HG02943 (cell line): ENCODE results near the gene PLK1.
"Not testable (repeated sequence)": the region's sequence is repeated elsewhere in the genome, so short reads cannot be mapped to it uniquely, and the experiment has no call there.

Experiments
- ATAC-seq: cut with Tn5 transposase; IDR thresholded peaks from one replicate; pipeline ENCODE4 v1.9.1; 2021; ENCODE audit warnings: mild to moderate bottlenecking, low read depth, moderate library complexity; ENCODE audit not compliant: unreplicated experiment

Gene PLK1

GRCh38 chr16:23678430-23679273, at the start of gene PLK1:
Gene PLK1, plus strand, starts transcription at chr16:23678889. Its CDS starts 44 bp downstream, at chr16:23678933.
- peak; percentile 74 for ATAC-seq

- ATAC-seq: no peak
Measured at GRCh38 chr16:23629516-23629915, 49.2 kb upstream of the PLK1 start.

- not testable (repeated sequence) for ATAC-seq
Measured at GRCh38 chr16:23631874-23632273, 46.8 kb upstream of the PLK1 start.

- ATAC-seq: no peak
Measured at GRCh38 chr16:23634461-23635036, 44.1 kb upstream of the PLK1 start.

- ATAC-seq: no peak
Measured at GRCh38 chr16:23635958-23636357, 42.7 kb upstream of the PLK1 start.

GRCh38 chr16:23640615-23640930, 38.1 kb upstream of the PLK1 start:
- ATAC-seq: no peak

- peak; percentile 96 for ATAC-seq
Measured at GRCh38 chr16:23640931-23641765, 37.5 kb upstream of the PLK1 start, which contains the start of the genes DCTN5 and PALB2. Gene DCTN5, plus strand, starts transcription at chr16:23641466. Its CDS starts 77 bp downstream, at chr16:23641543. Gene PALB2, minus strand, starts transcription at chr16:23641310. Its CDS starts 153 bp downstream, at chr16:23641157.

GRCh38 chr16:23642246-23642774, 36.4 kb upstream of the PLK1 start:
- no peak for ATAC-seq

- no peak for ATAC-seq
Measured at GRCh38 chr16:23650674-23651416, 27.8 kb upstream of the PLK1 start.

GRCh38 chr16:23651943-23652468, 26.7 kb upstream of the PLK1 start:
- ATAC-seq: no peak

- ATAC-seq: no peak
Measured at GRCh38 chr16:23663918-23664317, 14.8 kb upstream of the PLK1 start.

- ATAC-seq: no peak
Measured at GRCh38 chr16:23666571-23667354, 11.9 kb upstream of the PLK1 start.

- ATAC-seq: no peak
Measured at GRCh38 chr16:23667355-23667659, 11.4 kb upstream of the PLK1 start.

GRCh38 chr16:23668225-23668624, 10.5 kb upstream of the PLK1 start:
- ATAC-seq: no peak

GRCh38 chr16:23668873-23669272, 9.8 kb upstream of the PLK1 start:
- ATAC-seq: no peak

- peak; percentile 80 for ATAC-seq
Measured at GRCh38 chr16:23670137-23670776, 8.4 kb upstream of the PLK1 start.

GRCh38 chr16:23673971-23674614, 4.6 kb upstream of the PLK1 start:
- no peak for ATAC-seq

- ATAC-seq: no peak
Measured at GRCh38 chr16:23676924-23677480, 1.7 kb upstream of the PLK1 start.
